ENCODE results near the gene STX17.

STX17 gene

DNA sequence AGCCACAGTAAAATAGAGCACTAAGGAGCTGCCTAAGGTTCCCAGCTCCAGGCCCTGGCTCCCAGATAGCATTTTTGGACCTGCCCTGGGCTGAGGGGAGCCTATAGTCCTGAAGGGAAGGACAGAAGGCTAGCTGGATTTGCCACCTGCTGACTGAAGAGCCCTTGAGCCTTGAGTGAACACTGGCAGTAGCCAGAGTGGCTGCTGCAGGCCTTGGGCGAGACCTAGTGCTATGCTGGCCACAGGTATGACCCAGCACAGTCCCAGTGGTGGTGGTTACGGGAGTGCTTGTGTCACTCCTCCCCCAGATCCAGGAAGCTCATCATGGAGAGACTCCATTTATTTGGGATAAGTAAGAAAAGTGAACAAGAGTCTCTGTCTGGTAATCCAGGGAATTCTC, 10.3 kb upstream of the STX17 start:
- H3K4me3 ChIP-seq (ENCODE audit: low read length) = no peak overlapping the region
- no peak for DNase-seq (ENCODE audit: low read depth, low spot score)

DNA sequence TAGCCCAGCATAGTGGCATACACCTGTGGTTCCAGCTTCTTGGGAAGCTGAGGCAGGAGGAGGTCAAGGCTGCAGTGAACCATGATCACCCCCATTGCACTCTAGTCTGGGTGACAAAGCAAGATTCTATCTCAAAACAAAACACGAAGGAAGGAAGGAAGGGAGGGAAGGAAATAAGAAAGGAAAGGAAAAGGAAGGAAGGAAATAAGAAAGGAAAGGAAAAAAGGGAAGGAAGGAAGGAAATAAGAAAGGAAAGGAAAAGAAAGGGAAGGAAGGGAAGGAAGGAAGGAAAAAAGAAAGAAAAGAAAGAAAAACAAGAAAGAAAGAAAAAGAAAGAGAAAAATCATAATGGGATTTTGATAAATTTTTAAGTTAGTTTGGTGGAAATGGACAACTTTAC, 3.1 kb upstream of the STX17 start:
- H3K4me3 ChIP-seq (ENCODE audit: low read length) = no peak overlapping the region
- no peak for DNase-seq (ENCODE audit: low read depth, low spot score)

- peak overlapping the region; percentile 57 for H3K4me3 ChIP-seq (ENCODE audit: low read length)
- DNase-seq (ENCODE audit: low read depth, low spot score) = no peak
Observed at GRCh38 chr9:99905833-99906402, 536 bp upstream of the STX17 start.

DNA sequence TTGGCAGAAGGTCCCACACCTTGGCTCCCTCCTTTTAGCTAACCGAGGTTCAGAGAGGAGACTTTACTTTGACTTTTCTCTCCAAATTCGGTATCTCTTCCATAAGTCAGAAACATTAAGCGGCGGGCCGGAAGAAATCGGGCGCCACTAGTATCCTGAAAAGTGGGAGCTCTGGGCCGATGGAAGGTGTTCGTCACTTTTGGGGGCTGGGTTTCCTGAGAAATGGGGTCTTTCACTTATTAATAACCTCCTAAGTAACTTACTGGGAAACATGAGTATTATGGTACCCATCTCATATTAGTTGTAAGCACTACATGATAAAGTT, 716 bp downstream of the STX17 start:
- H3K4me3 ChIP-seq (ENCODE audit: low read length) = peak overlapping the region; percentile 79
- DNase-seq (ENCODE audit: low read depth, low spot score) = no peak

GRCh38 chr9:99911600-99911999, 5.1 kb downstream of the STX17 start:
- H3K4me3 ChIP-seq (ENCODE audit: low read length) = no peak overlapping the region
- DNase-seq (ENCODE audit: low read depth, low spot score) = no peak

- no peak overlapping the region for H3K4me3 ChIP-seq (ENCODE audit: low read length)
- DNase-seq (ENCODE audit: low read depth, low spot score) = no peak
Observed at GRCh38 chr9:99916650-99917049, 10.2 kb downstream of the STX17 start.

- DNase-seq (ENCODE audit: low read depth, low spot score) = no peak
- H3K4me3 ChIP-seq (ENCODE audit: low read length) = no peak overlapping the region
Observed at GRCh38 chr9:99918134-99918533, 11.7 kb downstream of the STX17 start.

DNA sequence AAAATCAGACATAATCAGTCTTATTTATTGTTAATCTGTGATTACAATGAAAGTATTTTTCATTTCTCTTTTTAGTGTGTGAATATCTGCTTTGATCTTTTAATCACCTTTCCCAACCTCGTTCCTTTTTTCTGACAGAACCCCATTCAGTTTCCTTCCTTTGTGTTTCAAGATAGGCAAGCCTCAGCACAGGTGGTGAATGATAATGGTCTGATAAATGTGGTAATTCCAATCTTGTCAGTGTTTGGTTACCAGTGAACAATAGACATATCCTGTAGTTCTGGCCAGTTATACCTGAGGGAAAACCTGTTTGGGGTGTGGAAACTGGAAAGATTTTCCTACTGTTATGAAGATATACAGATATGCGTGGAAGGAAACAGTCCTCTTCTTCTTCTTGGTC, 13.5 kb downstream of the STX17 start:
- no peak overlapping the region for H3K4me3 ChIP-seq (ENCODE audit: low read length)
- peak; percentile 32 for DNase-seq (ENCODE audit: low read depth, low spot score)

- DNase-seq (ENCODE audit: low read depth, low spot score) = no peak
- H3K4me3 ChIP-seq (ENCODE audit: low read length) = no peak overlapping the region
Observed at GRCh38 chr9:99921875-99922710, 15.6 kb downstream of the STX17 start.

DNA sequence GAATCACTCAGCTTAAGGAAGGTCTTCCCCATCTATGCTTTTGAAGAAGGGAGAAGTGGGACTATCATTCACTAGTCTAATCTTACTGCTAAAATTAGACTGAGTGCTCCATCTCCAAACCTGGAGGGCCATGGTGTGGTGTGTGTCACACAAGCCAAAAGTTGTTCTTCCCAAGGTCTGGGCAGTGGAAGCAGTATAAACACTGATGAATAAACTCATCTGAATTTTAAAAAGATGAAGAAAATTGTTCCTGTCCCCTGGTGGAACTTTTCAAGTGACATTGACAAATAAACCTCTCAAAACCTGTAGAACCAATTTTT, 16.2 kb downstream of the STX17 start:
- H3K4me3 ChIP-seq (ENCODE audit: low read length) = no peak overlapping the region
- no peak for DNase-seq (ENCODE audit: low read depth, low spot score)

GRCh38 chr9:99925541-99925940, 19.1 kb downstream of the STX17 start:
- H3K4me3 ChIP-seq (ENCODE audit: low read length) = no peak overlapping the region
- DNase-seq (ENCODE audit: low read depth, low spot score) = no peak

DNA sequence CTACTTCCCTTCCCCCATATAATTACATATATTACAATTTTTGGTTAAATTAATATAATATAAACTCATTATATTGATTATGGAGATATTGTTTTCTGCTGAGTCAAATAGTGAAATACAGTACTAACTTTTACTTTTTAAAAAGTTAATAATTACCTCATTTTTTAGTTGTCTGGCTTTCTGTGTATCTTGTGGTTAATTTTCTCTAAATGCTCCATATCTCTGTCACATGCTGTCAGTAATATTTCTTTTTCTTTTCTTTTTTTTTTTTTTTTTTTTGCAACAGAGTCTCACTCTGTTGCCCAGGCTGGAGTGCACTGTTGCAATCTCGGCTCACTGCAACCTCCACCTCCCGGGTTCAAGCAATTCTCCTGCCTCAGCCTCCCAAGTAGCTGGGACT, 23.2 kb downstream of the STX17 start:
- H3K4me3 ChIP-seq (ENCODE audit: low read length) = no peak overlapping the region
- no peak for DNase-seq (ENCODE audit: low read depth, low spot score)

GRCh38 chr9:99931155-99931840, 24.8 kb downstream of the STX17 start:
- no peak for DNase-seq (ENCODE audit: low read depth, low spot score)
- H3K4me3 ChIP-seq (ENCODE audit: low read length) = no peak overlapping the region

- no peak overlapping the region for H3K4me3 ChIP-seq (ENCODE audit: low read length)
- DNase-seq (ENCODE audit: low read depth, low spot score) = no peak
Observed at GRCh38 chr9:99936947-99937587, 30.6 kb downstream of the STX17 start.

DNA sequence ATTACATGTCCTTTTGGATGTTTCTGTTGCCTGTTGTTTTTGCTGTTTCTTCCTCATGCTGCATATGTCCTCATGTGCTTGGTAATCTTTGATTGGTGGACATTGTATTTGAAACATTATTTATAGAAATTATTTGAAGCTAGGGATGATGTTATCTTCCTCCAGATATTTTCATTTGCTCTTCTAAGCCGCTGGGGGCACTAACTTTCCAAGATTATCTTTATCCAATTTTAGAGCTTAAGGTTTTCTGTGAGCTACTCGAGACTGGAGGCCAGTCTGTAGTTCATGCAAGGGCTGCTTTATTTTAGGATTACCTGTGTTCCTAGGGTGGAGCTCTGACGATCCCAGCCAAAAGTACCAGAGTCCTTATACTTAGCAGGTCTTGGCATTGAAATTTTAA, 40.9 kb downstream of the STX17 start:
- H3K4me3 ChIP-seq (ENCODE audit: low read length) = no peak overlapping the region
- DNase-seq (ENCODE audit: low read depth, low spot score) = no peak

GRCh38 chr9:99948482-99948881, 42.0 kb downstream of the STX17 start:
- no peak overlapping the region for H3K4me3 ChIP-seq (ENCODE audit: low read length)
- no peak for DNase-seq (ENCODE audit: low read depth, low spot score)

GRCh38 chr9:99948896-99949295, 42.4 kb downstream of the STX17 start:
- DNase-seq (ENCODE audit: low read depth, low spot score) = no peak
- no peak overlapping the region for H3K4me3 ChIP-seq (ENCODE audit: low read length)

GRCh38 chr9:99953861-99954507, 47.5 kb downstream of the STX17 start:
- no peak for DNase-seq (ENCODE audit: low read depth, low spot score)
- H3K4me3 ChIP-seq (ENCODE audit: low read length) = no peak overlapping the region

DNA sequence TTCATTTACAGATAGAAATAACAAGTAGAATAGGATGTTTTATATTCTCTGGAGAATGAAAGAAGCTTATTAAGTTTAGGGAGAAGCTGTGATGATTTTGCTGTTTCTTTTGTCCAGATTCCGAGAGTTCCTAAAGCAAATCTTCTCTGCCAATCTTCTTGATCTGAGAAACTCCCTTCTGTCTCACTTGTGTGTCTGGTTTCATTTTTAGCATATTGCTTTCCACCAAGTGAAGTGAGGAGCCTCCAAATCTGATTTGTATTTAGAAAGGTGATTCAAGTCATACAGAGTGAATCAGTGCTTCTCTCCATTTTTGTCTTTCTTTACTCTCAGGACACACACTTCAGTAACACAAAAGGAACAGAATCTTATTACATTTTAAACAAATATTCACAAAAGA, 48.4 kb downstream of the STX17 start:
- no peak for DNase-seq (ENCODE audit: low read depth, low spot score)
- H3K4me3 ChIP-seq (ENCODE audit: low read length) = no peak overlapping the region

DNA sequence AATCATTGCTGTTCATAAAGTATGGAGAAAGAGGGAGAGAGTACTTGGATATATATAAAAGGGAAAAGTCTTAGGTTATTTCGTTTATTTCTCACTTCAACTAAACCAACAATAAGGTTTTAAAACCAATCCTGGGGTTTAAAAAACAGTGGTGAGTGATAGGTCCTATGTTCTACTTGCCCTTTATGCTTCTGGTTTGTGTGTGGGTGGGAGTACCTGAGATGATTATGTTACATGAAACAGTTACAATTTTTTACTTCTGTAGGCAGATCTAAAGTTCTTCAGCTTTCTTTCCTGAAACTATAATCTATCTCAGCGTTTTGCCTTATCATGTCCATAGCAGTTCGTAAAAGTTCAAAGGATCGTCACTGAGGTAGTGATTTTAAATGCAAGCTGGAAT, 49.2 kb downstream of the STX17 start:
- no peak for DNase-seq (ENCODE audit: low read depth, low spot score)

More for the DNA sequence above, 49.2 kb downstream of the STX17 start:
- no peak overlapping the region for H3K4me3 ChIP-seq (ENCODE audit: low read length)
